Neural cell (in vitro differentiated cells): ENCODE data around the gene RELN.

Experiments used
- CTCF ChIP-seq: fragments of 450-650 bp; IDR thresholded peaks from 2 replicates; pipeline ENCODE4 v1.5.1; 2014; ENCODE audit warnings: antibody characterized with exemption, mild to moderate bottlenecking, moderate library complexity; ENCODE audit not compliant: poor library complexity, severe bottlenecking
- EP300 ChIP-seq: fragments of 450-650 bp; conservative IDR thresholded peaks from 2 replicates; pipeline ENCODE4 v1.6.1; 2014; ENCODE audit warnings: antibody characterized with exemption, mild to moderate bottlenecking, moderate library complexity; ENCODE audit not compliant: poor library complexity, severe bottlenecking
- MXI1 ChIP-seq: fragments of 450-650 bp; conservative IDR thresholded peaks from 2 replicates; pipeline ENCODE4 v1.6.1; 2014; ENCODE audit warnings: antibody characterized with exemption, mild to moderate bottlenecking; ENCODE audit not compliant: poor library complexity, severe bottlenecking
- POLR2AphosphoS5 ChIP-seq: IDR thresholded peaks from 2 replicates; pipeline ENCODE4 v1.6.1; 2012
- SMC3 ChIP-seq: fragments of 450-650 bp; conservative IDR thresholded peaks from 2 replicates; pipeline ENCODE4 v1.6.1; 2014; ENCODE audit warnings: antibody characterized with exemption, mild to moderate bottlenecking, moderate library complexity; ENCODE audit not compliant: poor library complexity
- TAF1 ChIP-seq: IDR thresholded peaks from 2 replicates; pipeline ENCODE4 v1.6.1; 2012; ENCODE audit warnings: low read depth

- TF ChIP-seq CTCF (no peak), POLR2AphosphoS5 (no peak), TAF1 (no peak), MXI1 (no peak), EP300 (no peak), SMC3 (no peak)
Measured at GRCh38 chr7:103574576-103574975, 414.9 kb downstream of the RELN start.
